ENCODE measurements around the gene IMPACT.

The IMPACT gene

GRCh38 chr18:24404591-24404990 is 21.9 kb upstream of the IMPACT start:
- H3K27ac Mint-ChIP-seq = no peak overlapping the region
- no peak overlapping the region for H3K4me3 Mint-ChIP-seq
- H3K9me3 Mint-ChIP-seq = no peaks in the 10 kb centered on the region
- no peaks in the 10 kb centered on the region for H3K36me3 Mint-ChIP-seq
- peaks cover 27% of the 10 kb centered on the region for H3K27me3 Mint-ChIP-seq
- H3K4me1 Mint-ChIP-seq = no peaks in the 10 kb centered on the region

- no peak overlapping the region for H3K4me3 Mint-ChIP-seq
- H3K4me1 Mint-ChIP-seq = no peaks in the 10 kb centered on the region
- peaks cover 6% of the 10 kb centered on the region for H3K9me3 Mint-ChIP-seq
- H3K36me3 Mint-ChIP-seq = no peaks in the 10 kb centered on the region
- H3K27me3 Mint-ChIP-seq = peaks cover 27% of the 10 kb centered on the region
- H3K27ac Mint-ChIP-seq = no peak overlapping the region
Measured at GRCh38 chr18:24408496-24408895, 18.0 kb upstream of the IMPACT start.

- H3K9me3 Mint-ChIP-seq = peaks cover 6% of the 10 kb centered on the region
- H3K4me1 Mint-ChIP-seq = no peaks in the 10 kb centered on the region
- H3K27me3 Mint-ChIP-seq = peaks cover 11% of the 10 kb centered on the region
- H3K4me3 Mint-ChIP-seq = no peak overlapping the region
- no peaks in the 10 kb centered on the region for H3K36me3 Mint-ChIP-seq
- H3K27ac Mint-ChIP-seq = no peak overlapping the region
Measured at GRCh38 chr18:24413148-24413547, 13.3 kb upstream of the IMPACT start.

GRCh38 chr18:24414349-24415003 is 12.0 kb upstream of the IMPACT start:
- Mint-ChIP-seq H3K27ac (no peak overlapping the region), H3K27me3 (peaks cover 12% of the 10 kb centered on the region), H3K36me3 (peaks cover 4% of the 10 kb centered on the region), H3K4me3 (no peak overlapping the region), H3K4me1 (no peaks in the 10 kb centered on the region), H3K9me3 (peaks cover 6% of the 10 kb centered on the region)

GRCh38 chr18:24417480-24417879 is 9.0 kb upstream of the IMPACT start:
- Mint-ChIP-seq H3K27me3 (peaks cover 17% of the 10 kb centered on the region), H3K27ac (no peak overlapping the region), H3K4me3 (no peak overlapping the region), H3K4me1 (no peaks in the 10 kb centered on the region), H3K36me3 (peaks cover 4% of the 10 kb centered on the region), H3K9me3 (peaks cover 6% of the 10 kb centered on the region)

GRCh38 chr18:24420551-24420950 is 5.9 kb upstream of the IMPACT start:
- Mint-ChIP-seq H3K4me1 (peaks cover 2% of the 10 kb centered on the region), H3K9me3 (peaks cover 3% of the 10 kb centered on the region), H3K27me3 (peaks cover 23% of the 10 kb centered on the region), H3K4me3 (no peak overlapping the region), H3K36me3 (peaks cover 13% of the 10 kb centered on the region), H3K27ac (no peak overlapping the region)

- H3K27me3 Mint-ChIP-seq = peaks cover 21% of the 10 kb centered on the region
- no peak overlapping the region for H3K4me3 Mint-ChIP-seq
- no peak overlapping the region for H3K27ac Mint-ChIP-seq
- peaks cover 10% of the 10 kb centered on the region for H3K4me1 Mint-ChIP-seq
- H3K9me3 Mint-ChIP-seq = peaks cover 10% of the 10 kb centered on the region
- peaks cover 18% of the 10 kb centered on the region for H3K36me3 Mint-ChIP-seq
Measured at GRCh38 chr18:24421831-24422230, 4.6 kb upstream of the IMPACT start.

- Mint-ChIP-seq H3K4me1 (peaks cover 27% of the 10 kb centered on the region), H3K4me3 (peak overlapping the region; percentile 79), H3K27ac (peak overlapping the region; percentile 73), H3K27me3 (peaks cover 14% of the 10 kb centered on the region), H3K36me3 (peaks cover 17% of the 10 kb centered on the region), H3K9me3 (peaks cover 13% of the 10 kb centered on the region)
Measured at GRCh38 chr18:24426073-24426397, 435 bp upstream of the IMPACT start.

GRCh38 chr18:24427484-24427883 is 1.0 kb downstream of the IMPACT start:
- Mint-ChIP-seq H3K4me1 (peaks cover 27% of the 10 kb centered on the region), H3K36me3 (peaks cover 20% of the 10 kb centered on the region), H3K4me3 (peak overlapping the region; percentile 90), H3K27ac (no peak overlapping the region), H3K27me3 (peaks cover 6% of the 10 kb centered on the region), H3K9me3 (peaks cover 13% of the 10 kb centered on the region)

- H3K27me3 Mint-ChIP-seq = peaks cover 4% of the 10 kb centered on the region
- peaks cover 27% of the 10 kb centered on the region for H3K4me1 Mint-ChIP-seq
- H3K9me3 Mint-ChIP-seq = peaks cover 13% of the 10 kb centered on the region
- no peak overlapping the region for H3K27ac Mint-ChIP-seq
- no peak overlapping the region for H3K4me3 Mint-ChIP-seq
- H3K36me3 Mint-ChIP-seq = peaks cover 17% of the 10 kb centered on the region
Measured at GRCh38 chr18:24428709-24429108, 2.2 kb downstream of the IMPACT start.

GRCh38 chr18:24429188-24429587 is 2.7 kb downstream of the IMPACT start:
- Mint-ChIP-seq H3K36me3 (peaks cover 17% of the 10 kb centered on the region), H3K4me3 (no peak overlapping the region), H3K27me3 (peaks cover 2% of the 10 kb centered on the region), H3K27ac (no peak overlapping the region), H3K4me1 (peaks cover 27% of the 10 kb centered on the region), H3K9me3 (peaks cover 13% of the 10 kb centered on the region)

- Mint-ChIP-seq H3K4me1 (peaks cover 10% of the 10 kb centered on the region), H3K27me3 (no peaks in the 10 kb centered on the region), H3K9me3 (peaks cover 4% of the 10 kb centered on the region), H3K27ac (no peak overlapping the region), H3K36me3 (peaks cover 7% of the 10 kb centered on the region), H3K4me3 (no peak overlapping the region)
Measured at GRCh38 chr18:24432618-24433017, 6.1 kb downstream of the IMPACT start.

- Mint-ChIP-seq H3K27me3 (no peaks in the 10 kb centered on the region), H3K4me1 (no peaks in the 10 kb centered on the region), H3K36me3 (peaks cover 19% of the 10 kb centered on the region), H3K9me3 (no peaks in the 10 kb centered on the region), H3K27ac (no peak overlapping the region), H3K4me3 (no peak overlapping the region)
Measured at GRCh38 chr18:24436939-24437338, 10.5 kb downstream of the IMPACT start.

GRCh38 chr18:24443870-24444269 is 17.4 kb downstream of the IMPACT start:
- Mint-ChIP-seq H3K27me3 (no peaks in the 10 kb centered on the region), H3K36me3 (peaks cover 28% of the 10 kb centered on the region), H3K27ac (no peak overlapping the region), H3K4me3 (no peak overlapping the region), H3K4me1 (peaks cover 3% of the 10 kb centered on the region), H3K9me3 (no peaks in the 10 kb centered on the region)

- Mint-ChIP-seq H3K27me3 (no peaks in the 10 kb centered on the region), H3K4me1 (peaks cover 3% of the 10 kb centered on the region), H3K4me3 (no peak overlapping the region), H3K9me3 (no peaks in the 10 kb centered on the region), H3K36me3 (peaks cover 32% of the 10 kb centered on the region), H3K27ac (no peak overlapping the region)
Measured at GRCh38 chr18:24446453-24446852, 20.0 kb downstream of the IMPACT start.

GRCh38 chr18:24446953-24447538 is 20.6 kb downstream of the IMPACT start:
- Mint-ChIP-seq H3K4me3 (no peak overlapping the region), H3K27me3 (no peaks in the 10 kb centered on the region), H3K4me1 (peaks cover 3% of the 10 kb centered on the region), H3K9me3 (no peaks in the 10 kb centered on the region), H3K36me3 (peaks cover 31% of the 10 kb centered on the region), H3K27ac (no peak overlapping the region)

- Mint-ChIP-seq H3K36me3 (peaks cover 31% of the 10 kb centered on the region), H3K9me3 (no peaks in the 10 kb centered on the region), H3K4me1 (peaks cover 3% of the 10 kb centered on the region), H3K4me3 (no peak overlapping the region), H3K27ac (no peak overlapping the region), H3K27me3 (no peaks in the 10 kb centered on the region)
Measured at GRCh38 chr18:24447961-24448360, 21.5 kb downstream of the IMPACT start.

Measured in activated naive CD4-positive, alpha-beta T cell treated with anti-CD3 and anti-CD28 coated beads, Interleukin-2, amount 50 U/mL, for 24 hours (primary cell).